ENCODE measurements around the gene ZC3H11A. TPM values are rescaled to one million over a fixed set of nuclear protein-coding genes. Genes with fewer than 3 reads are reported as not detected.
"Not testable (repeated sequence)": the region's sequence is repeated elsewhere in the genome, so short reads cannot be mapped to it uniquely, and the experiment has no call there.

The ZC3H11A gene
- total RNA-seq, 1 donor from 2014 or later, result 142 TPM

GRCh38 chr1:203828503-203828902 is 33.1 kb downstream of the ZC3H11A start:
- H3K4me1 Mint-ChIP-seq, result no peaks in the 10 kb centered on the region
- Histone ChIP-seq H3K4me1 (no peaks in the 10 kb centered on the region), H3K79me2 (ENCODE audit: low read depth) (peaks cover 33% of the 10 kb centered on the region), H4K20me1 (ENCODE audit: low read depth) (peaks cover 6% of the 10 kb centered on the region), H3K36me3 (peaks cover 27% of the 10 kb centered on the region), H3K27ac (no peak overlapping the region), H3K9me3 (ENCODE audit: low read depth) (no peaks in the 10 kb centered on the region), H3K4me3 (no peak overlapping the region), H3K9ac (no peak overlapping the region), H3K4me2 (no peak overlapping the region), H2AFZ (replicated peaks) (no peak overlapping the region), H3K27me3 (no peaks in the 10 kb centered on the region), H3F3A (ENCODE audit: low read depth) (peaks cover 2% of the 10 kb centered on the region)
- no peak overlapping the region for H3K4me3 Mint-ChIP-seq
- H3K36me3 Mint-ChIP-seq, result peaks cover 39% of the 10 kb centered on the region
- H3K9me3 Mint-ChIP-seq, result no peaks in the 10 kb centered on the region
- H3K27ac Mint-ChIP-seq, result no peak overlapping the region
- H3K27me3 Mint-ChIP-seq (ENCODE audit: insufficient read depth, low read depth), result no peaks in the 10 kb centered on the region
- DNase-seq (ENCODE audit: low spot score), result no peak
- TF ChIP-seq EZH2 (IDR thresholded peaks at IDR 0.05) (no peak), EZH2phosphoT487 (IDR thresholded peaks at IDR 0.05) (no peak)
- TF ChIP-seq, protein P1, sequence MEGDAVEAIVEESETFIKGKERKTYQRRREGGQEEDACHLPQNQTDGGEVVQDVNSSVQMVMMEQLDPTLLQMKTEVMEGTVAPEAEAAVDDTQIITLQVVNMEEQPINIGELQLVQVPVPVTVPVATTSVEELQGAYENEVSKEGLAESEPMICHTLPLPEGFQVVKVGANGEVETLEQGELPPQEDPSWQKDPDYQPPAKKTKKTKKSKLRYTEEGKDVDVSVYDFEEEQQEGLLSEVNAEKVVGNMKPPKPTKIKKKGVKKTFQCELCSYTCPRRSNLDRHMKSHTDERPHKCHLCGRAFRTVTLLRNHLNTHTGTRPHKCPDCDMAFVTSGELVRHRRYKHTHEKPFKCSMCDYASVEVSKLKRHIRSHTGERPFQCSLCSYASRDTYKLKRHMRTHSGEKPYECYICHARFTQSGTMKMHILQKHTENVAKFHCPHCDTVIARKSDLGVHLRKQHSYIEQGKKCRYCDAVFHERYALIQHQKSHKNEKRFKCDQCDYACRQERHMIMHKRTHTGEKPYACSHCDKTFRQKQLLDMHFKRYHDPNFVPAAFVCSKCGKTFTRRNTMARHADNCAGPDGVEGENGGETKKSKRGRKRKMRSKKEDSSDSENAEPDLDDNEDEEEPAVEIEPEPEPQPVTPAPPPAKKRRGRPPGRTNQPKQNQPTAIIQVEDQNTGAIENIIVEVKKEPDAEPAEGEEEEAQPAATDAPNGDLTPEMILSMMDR (IDR thresholded peaks at IDR 0.05), result no peak

DNA sequence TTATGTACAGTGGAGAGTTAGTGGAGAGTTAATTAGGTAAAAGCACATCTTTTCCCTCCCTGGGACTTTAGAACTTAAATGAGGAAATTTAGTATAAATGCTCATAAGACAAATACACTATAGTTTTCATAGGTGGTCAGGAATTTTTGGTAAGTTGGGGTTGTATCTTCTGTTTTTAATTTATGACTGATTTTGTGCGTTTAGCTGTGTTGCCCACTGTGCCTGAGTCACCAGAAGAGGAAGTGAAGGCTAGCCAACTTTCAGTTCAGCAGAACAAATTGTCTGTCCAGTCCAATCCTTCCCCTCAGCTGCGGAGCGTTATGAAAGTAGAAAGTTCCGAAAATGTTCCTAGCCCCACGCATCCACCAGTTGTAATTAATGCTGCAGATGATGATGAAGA is 33.8 kb downstream of the ZC3H11A start:
- H3K9me3 ChIP-seq (ENCODE audit: low read depth); H3K9me3 Mint-ChIP-seq; H3K4me3 Mint-ChIP-seq; H3K9ac ChIP-seq; H4K20me1 ChIP-seq (ENCODE audit: low read depth); DNase-seq (ENCODE audit: low spot score); H2AFZ ChIP-seq (replicated peaks); H3K4me1 Mint-ChIP-seq; H3F3A ChIP-seq (ENCODE audit: low read depth); H3K27ac ChIP-seq; H3K4me2 ChIP-seq; H3K4me1 ChIP-seq; H3K27me3 Mint-ChIP-seq (ENCODE audit: insufficient read depth, low read depth); H3K27me3 ChIP-seq; H3K27ac Mint-ChIP-seq; H3K4me3 ChIP-seq: not testable (repeated sequence)
- Histone ChIP-seq H3K79me2 (ENCODE audit: low read depth) (peaks cover 28% of the 10 kb centered on the region), H3K36me3 (peaks cover 27% of the 10 kb centered on the region)
- peaks cover 41% of the 10 kb centered on the region for H3K36me3 Mint-ChIP-seq

DNA sequence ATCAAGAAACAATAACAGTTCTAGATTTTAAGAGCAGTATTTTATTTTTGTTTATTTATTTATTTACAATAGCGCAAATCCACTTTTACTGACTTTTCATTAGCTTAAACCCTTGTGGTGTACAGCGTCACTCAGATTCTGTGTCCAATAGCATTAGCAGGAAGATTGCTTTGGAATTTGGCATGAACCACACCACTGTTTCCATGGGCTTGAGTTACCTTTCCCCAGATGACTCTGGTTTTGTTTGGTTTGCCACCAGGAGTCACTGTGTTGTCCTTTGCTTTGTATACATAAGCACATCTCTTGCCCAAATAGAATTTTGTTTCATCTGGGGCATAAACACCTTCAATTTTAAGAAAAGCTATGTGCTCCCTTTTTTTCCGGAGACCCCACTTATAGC is 40.1 kb downstream of the ZC3H11A start:
- no peaks in the 10 kb centered on the region for H3K4me1 ChIP-seq
- no peak overlapping the region for H3K4me2 ChIP-seq
- peaks cover 44% of the 10 kb centered on the region for H3K36me3 Mint-ChIP-seq
- no peak for TF ChIP-seq EZH2 (IDR thresholded peaks at IDR 0.05)
- TF ChIP-seq, protein P1 (IDR thresholded peaks at IDR 0.05), result no peak
- TF ChIP-seq EZH2phosphoT487 (IDR thresholded peaks at IDR 0.05), result no peak
- H3K27ac ChIP-seq, result no peak overlapping the region
- no peak overlapping the region for H2AFZ ChIP-seq (replicated peaks)
- H3K4me1 Mint-ChIP-seq, result no peaks in the 10 kb centered on the region
- no peaks in the 10 kb centered on the region for H3K27me3 ChIP-seq
- no peaks in the 10 kb centered on the region for H3F3A ChIP-seq (ENCODE audit: low read depth)
- peaks cover under 1% of the 10 kb centered on the region for H3K9me3 ChIP-seq (ENCODE audit: low read depth)
- H3K4me3 Mint-ChIP-seq, result no peak overlapping the region
- H3K79me2 ChIP-seq (ENCODE audit: low read depth), result no peaks in the 10 kb centered on the region
- peaks cover 2% of the 10 kb centered on the region for H3K27me3 Mint-ChIP-seq (ENCODE audit: insufficient read depth, low read depth)
- H3K9ac ChIP-seq, result no peak overlapping the region
- peaks cover 48% of the 10 kb centered on the region for H3K36me3 ChIP-seq
- no peak overlapping the region for H3K4me3 ChIP-seq
- no peak overlapping the region for H3K27ac Mint-ChIP-seq
- no peak for DNase-seq (ENCODE audit: low spot score)
- H3K9me3 Mint-ChIP-seq, result peaks cover 2% of the 10 kb centered on the region
- no peaks in the 10 kb centered on the region for H4K20me1 ChIP-seq (ENCODE audit: low read depth)

- H3K27me3 ChIP-seq, result no peaks in the 10 kb centered on the region
- no peak overlapping the region for H3K4me3 ChIP-seq
- peaks cover 2% of the 10 kb centered on the region for H3K9me3 Mint-ChIP-seq
- H3K9me3 ChIP-seq (ENCODE audit: low read depth), result peaks cover 5% of the 10 kb centered on the region
- no peak overlapping the region for H3K27ac Mint-ChIP-seq
- no peak for DNase-seq (ENCODE audit: low spot score)
- H3K4me3 Mint-ChIP-seq, result no peak overlapping the region
- no peak overlapping the region for H3K4me2 ChIP-seq
- TF ChIP-seq, protein P1 (IDR thresholded peaks at IDR 0.05), result no peak
- no peak overlapping the region for H3K27ac ChIP-seq
- H3K36me3 Mint-ChIP-seq, result peaks cover 49% of the 10 kb centered on the region
- no peak overlapping the region for H2AFZ ChIP-seq (replicated peaks)
- H3K79me2 ChIP-seq (ENCODE audit: low read depth), result peaks cover 4% of the 10 kb centered on the region
- no peaks in the 10 kb centered on the region for H3K4me1 Mint-ChIP-seq
- H3K4me1 ChIP-seq, result no peaks in the 10 kb centered on the region
- H3K27me3 Mint-ChIP-seq (ENCODE audit: insufficient read depth, low read depth), result peaks cover 2% of the 10 kb centered on the region
- H3K9ac ChIP-seq, result no peak overlapping the region
- H3K36me3 ChIP-seq, result peaks cover 55% of the 10 kb centered on the region
- H4K20me1 ChIP-seq (ENCODE audit: low read depth), result no peaks in the 10 kb centered on the region
- no peaks in the 10 kb centered on the region for H3F3A ChIP-seq (ENCODE audit: low read depth)
These were observed 43.7 kb downstream of the ZC3H11A start for GRCh38 chr1:203839081-203839480.

All from neural progenitor cell (in vitro differentiated cells).